NCI-H1417 (cell line): Measurements from ENCODE around the gene ZNF564.
"Not testable (repeated sequence)": the region's sequence is repeated elsewhere in the genome, so short reads cannot be mapped to it uniquely, and the experiment has no call there.

ENCODE experiments used
- DNase-seq, 3 experiments: peaks; one replicate each; lab custom pipeline; 2025; lab: John Stamatoyannopoulos, UW

ZNF564 gene

GRCh38 chr19:12551060-12551832 is at the start of gene ZNF564:
ZNF564 (minus strand) TSS chr19:12551482; CDS start chr19:12551332, 150 bp downstream.
- DNase-seq, result peak; percentile 88 to 100 (median 99)

GRCh38 chr19:12597594-12597993 is 46.3 kb upstream of the ZNF564 start:
- DNase-seq, result no peak

GRCh38 chr19:12596927-12597548 is 45.8 kb upstream of the ZNF564 start:
- no peak for DNase-seq

GRCh38 chr19:12596485-12596884 is 45.2 kb upstream of the ZNF564 start:
- DNase-seq, result no peak

- DNase-seq, result no peak
Observed at GRCh38 chr19:12581100-12581499, 29.8 kb upstream of the ZNF564 start.

- DNase-seq, result no peak
Observed at GRCh38 chr19:12580180-12580694, 29.0 kb upstream of the ZNF564 start.

GRCh38 chr19:12578641-12579040 is 27.4 kb upstream of the ZNF564 start:
- DNase-seq, result no peak

- peak; percentile 23 to 88 (median 56) for DNase-seq
Observed at GRCh38 chr19:12574036-12574435, 22.8 kb upstream of the ZNF564 start.

GRCh38 chr19:12567951-12568350 is 16.7 kb upstream of the ZNF564 start:
- no peak for DNase-seq

- DNase-seq, result not testable (repeated sequence)
Observed at GRCh38 chr19:12566380-12566779, 15.1 kb upstream of the ZNF564 start.

- DNase-seq, result peak; percentile 68 to 92 (median 84)
Observed at GRCh38 chr19:12564016-12564664, 12.9 kb upstream of the ZNF564 start.

- DNase-seq, result no peak
Observed at GRCh38 chr19:12555456-12555930, 4.2 kb upstream of the ZNF564 start.

- no peak for DNase-seq
Observed at GRCh38 chr19:12546903-12547302, 4.4 kb downstream of the ZNF564 start.

GRCh38 chr19:12546068-12546467 is 5.2 kb downstream of the ZNF564 start:
- no peak for DNase-seq

- DNase-seq, result no peak
Observed at GRCh38 chr19:12545267-12545666, 6.0 kb downstream of the ZNF564 start.

GRCh38 chr19:12544401-12544876 is 6.8 kb downstream of the ZNF564 start:
- no peak for DNase-seq

GRCh38 chr19:12543855-12544254 is 7.4 kb downstream of the ZNF564 start:
- no peak for DNase-seq

GRCh38 chr19:12527034-12527836 is 24.0 kb downstream of the ZNF564 start:
- DNase-seq, result peak in 2 of 3 experiments; percentile 12 to 32

- DNase-seq, result no peak
Observed at GRCh38 chr19:12526542-12526941, 24.7 kb downstream of the ZNF564 start.

- DNase-seq, result peak in 1 of 3 experiments; percentile 7
Observed at GRCh38 chr19:12521996-12522395, 29.3 kb downstream of the ZNF564 start.

GRCh38 chr19:12513531-12514061 is 37.7 kb downstream of the ZNF564 start:
- DNase-seq, result no peak
